ENCODE measurements around the gene CES5A.

- no peak for TF ChIP-seq CTCF (conservative IDR thresholded peaks at IDR 0.05)
- TF ChIP-seq ZFX (IDR thresholded peaks at IDR 0.05) = no peak
These were observed 57.8 kb downstream of the CES5A start for GRCh38 chr16:55817236-55817912.

Data from C4-2B (cell line).